GM19193 (cell line): ENCODE data around the gene TSGA10.

Experiments used
- POLR2A ChIP-seq: IDR thresholded peaks from 4 replicates; pipeline ENCODE4 v1.6.1; 2011; ENCODE audit not compliant: insufficient read depth, insufficient read length; ENCODE audit errors: extremely low read depth

The TSGA10 gene

GRCh38 chr2:99104006-99104405 is 50.7 kb downstream of the TSGA10 start:
- TF ChIP-seq POLR2A = no peak

- no peak for TF ChIP-seq POLR2A
Observed at GRCh38 chr2:99101697-99102096, 53.0 kb downstream of the TSGA10 start.

DNA sequence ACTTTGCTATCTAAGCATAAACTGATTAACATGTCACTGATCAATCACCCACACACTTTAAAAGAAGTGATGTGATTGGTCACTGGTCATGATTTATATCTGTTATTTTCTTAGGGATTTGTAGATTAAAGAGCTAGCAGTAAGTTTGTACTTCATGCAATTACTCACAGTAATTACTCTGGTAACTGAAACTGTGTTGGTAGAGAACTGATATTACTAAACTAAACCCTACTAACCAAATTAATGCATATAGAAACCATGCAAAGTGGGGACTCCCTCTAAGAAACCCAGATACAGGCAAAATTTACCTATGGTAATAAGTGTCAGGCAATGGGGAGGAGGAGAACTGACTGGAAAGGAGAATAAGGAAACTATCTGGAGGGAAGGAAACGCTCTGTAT is 58.0 kb downstream of the TSGA10 start:
- no peak for TF ChIP-seq POLR2A

- TF ChIP-seq POLR2A = no peak
Observed at GRCh38 chr2:99088017-99088416, 66.7 kb downstream of the TSGA10 start.

- no peak for TF ChIP-seq POLR2A
Observed at GRCh38 chr2:99086385-99086784, 68.4 kb downstream of the TSGA10 start.

DNA sequence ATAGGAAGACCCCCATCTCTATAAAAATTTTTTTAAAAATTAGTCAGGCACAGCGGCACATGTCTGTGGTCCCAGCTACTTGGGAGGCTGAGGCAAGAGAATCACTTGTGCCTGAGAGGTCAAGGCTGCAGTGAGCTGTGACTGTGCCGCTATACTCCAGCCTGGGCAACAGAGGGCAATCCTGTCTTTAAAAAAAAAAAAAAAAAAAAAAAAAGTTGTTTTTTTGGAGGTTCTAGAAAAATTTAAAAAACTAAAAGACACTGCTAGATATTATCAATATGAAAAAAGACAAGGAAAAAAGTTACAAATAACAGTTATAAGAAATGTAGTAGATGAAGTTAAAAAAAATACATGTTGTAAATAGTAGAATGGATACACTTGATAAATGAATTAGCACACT is 69.3 kb downstream of the TSGA10 start:
- TF ChIP-seq POLR2A = no peak

- no peak for TF ChIP-seq POLR2A
Observed at GRCh38 chr2:99084256-99084655, 70.5 kb downstream of the TSGA10 start.

GRCh38 chr2:99081891-99082290 is 72.9 kb downstream of the TSGA10 start:
- no peak for TF ChIP-seq POLR2A

DNA sequence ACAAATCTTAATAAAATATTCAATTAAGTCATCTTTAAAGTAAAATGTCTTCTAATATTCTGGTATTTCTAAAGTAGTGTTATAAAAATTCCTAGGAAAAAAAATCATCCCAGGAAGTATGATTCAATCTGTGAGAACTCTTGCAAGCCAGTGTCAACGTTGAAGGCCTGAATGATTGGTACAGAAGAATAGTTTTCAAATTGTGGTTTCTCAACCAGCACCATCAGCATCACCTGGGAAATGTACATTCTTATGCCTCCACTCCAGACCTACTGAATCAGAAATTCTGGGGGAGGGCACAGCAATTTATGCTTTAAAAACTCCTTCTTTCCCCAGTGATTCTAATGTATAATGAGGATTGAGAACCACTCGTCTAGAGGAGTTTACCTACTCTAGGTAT is 75.5 kb downstream of the TSGA10 start:
- no peak for TF ChIP-seq POLR2A

- no peak for TF ChIP-seq POLR2A
Observed at GRCh38 chr2:99072551-99072950, 82.2 kb downstream of the TSGA10 start.

GRCh38 chr2:99067871-99068625 is 86.7 kb downstream of the TSGA10 start:
- TF ChIP-seq POLR2A = no peak

- TF ChIP-seq POLR2A = no peak
Observed at GRCh38 chr2:99066075-99066958, 88.4 kb downstream of the TSGA10 start.

GRCh38 chr2:99035920-99036319 is 118.8 kb downstream of the TSGA10 start:
- no peak for TF ChIP-seq POLR2A

- no peak for TF ChIP-seq POLR2A
Observed at GRCh38 chr2:99032786-99033185, 122.0 kb downstream of the TSGA10 start.

DNA sequence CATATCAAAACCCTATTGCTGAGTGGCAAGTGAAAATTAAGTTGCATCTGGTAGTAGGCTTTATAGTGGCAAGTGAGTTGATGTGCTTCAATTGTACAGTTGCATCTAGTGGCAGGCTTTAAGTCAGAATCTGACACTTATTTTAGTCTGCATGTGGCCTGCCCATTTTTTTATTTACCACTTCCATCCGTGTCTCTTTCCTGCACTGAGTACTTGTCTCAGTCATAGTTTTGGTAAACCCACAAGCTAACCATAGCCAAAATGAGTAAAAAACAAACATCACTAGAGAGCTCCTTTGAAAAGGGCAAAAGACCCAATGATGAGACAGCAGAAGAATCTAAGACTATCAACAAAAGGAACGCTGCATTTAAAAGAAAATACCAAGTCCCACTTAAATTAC is 122.7 kb downstream of the TSGA10 start:
- no peak for TF ChIP-seq POLR2A

DNA sequence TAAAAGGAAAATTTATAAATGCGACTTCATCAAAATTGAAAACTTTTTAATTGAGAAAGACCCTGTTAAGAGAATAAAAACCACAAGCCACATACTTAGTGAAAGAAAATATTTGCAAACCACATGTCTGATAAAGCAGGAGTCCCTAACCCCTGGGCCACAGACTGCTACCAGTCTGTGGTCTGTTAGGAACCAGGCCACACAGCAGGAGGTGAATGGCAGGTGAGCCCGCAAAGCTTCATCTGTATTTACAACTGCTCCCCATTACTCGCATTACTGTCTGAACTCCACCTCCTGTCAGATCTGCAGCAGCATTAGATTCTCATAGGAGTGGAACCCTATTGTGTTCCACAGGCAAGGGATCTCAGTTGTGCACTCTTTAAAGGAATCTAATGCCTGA is 123.3 kb downstream of the TSGA10 start:
- no peak for TF ChIP-seq POLR2A
